Upper lobe of right lung (tissue), 1 donor: ENCODE data around the gene P2RX5. TPM values are rescaled to one million over a fixed set of nuclear protein-coding genes. Genes with fewer than 3 reads are reported as not detected.
A peak's percentile ranks its signal among the peaks of the same experiment; 100 is the strongest.

Source experiments
- ATAC-seq: fragments of 200-7000 bp; cut with Tn5 transposase; one replicate; pipeline ENCODE4 v1.9.1; 2020; ENCODE audit warnings: mild to moderate bottlenecking, moderate library complexity
- DNase-seq: peaks from one replicate; pipeline ENCODE4 v3.0.0-alpha.2; 2020
- H3K27ac ChIP-seq: fragments of 200-600 bp; one replicate; pipeline ENCODE4 v1.8.0; 2022
- H3K27me3 ChIP-seq: fragments of 200-600 bp; one replicate; pipeline ENCODE4 v1.8.0; 2022; ENCODE audit warnings: mild to moderate bottlenecking
- H3K36me3 ChIP-seq: fragments of 200-600 bp; one replicate; pipeline ENCODE4 v1.8.0; 2022
- H3K4me1 ChIP-seq: fragments of 200-600 bp; one replicate; pipeline ENCODE4 v1.8.0; 2022
- H3K4me3 ChIP-seq: fragments of 200-600 bp; one replicate; pipeline ENCODE4 v1.8.0; 2022; ENCODE audit warnings: mild to moderate bottlenecking
- H3K9me3 ChIP-seq: fragments of 200-600 bp; one replicate; pipeline ENCODE4 v1.8.0; 2022
- intact Hi-C: fragments of 100-400 bp; cut with DNase I; formaldehyde crosslinking; loops from one replicate; pipeline ENCODE4 v1.11.0; 2022
- total RNA-seq: library from RNA; stranded (reverse); fragmentation: NEBNext Ultra II Directional; extraction: Animal tissue kit (Norgen Biotek cat#: 25700); gene quantifications from one replicate; pipeline ENCODE4 v1.2.1, GENCODE V29; 2021
- TF ChIP-seq, protein P1 (sequence below): fragments of 200-600 bp; IDR thresholded peaks from one replicate; pipeline ENCODE4 v1.8.0; 2022; ENCODE audit warnings: antibody characterized with exemption
- donor health status: DM: no; HTN: yes; CAD: no; lungs with severe emphysema.

The P2RX5 gene
- total RNA-seq, 1 donor from 2014 or later = 1.6 TPM

DNA sequence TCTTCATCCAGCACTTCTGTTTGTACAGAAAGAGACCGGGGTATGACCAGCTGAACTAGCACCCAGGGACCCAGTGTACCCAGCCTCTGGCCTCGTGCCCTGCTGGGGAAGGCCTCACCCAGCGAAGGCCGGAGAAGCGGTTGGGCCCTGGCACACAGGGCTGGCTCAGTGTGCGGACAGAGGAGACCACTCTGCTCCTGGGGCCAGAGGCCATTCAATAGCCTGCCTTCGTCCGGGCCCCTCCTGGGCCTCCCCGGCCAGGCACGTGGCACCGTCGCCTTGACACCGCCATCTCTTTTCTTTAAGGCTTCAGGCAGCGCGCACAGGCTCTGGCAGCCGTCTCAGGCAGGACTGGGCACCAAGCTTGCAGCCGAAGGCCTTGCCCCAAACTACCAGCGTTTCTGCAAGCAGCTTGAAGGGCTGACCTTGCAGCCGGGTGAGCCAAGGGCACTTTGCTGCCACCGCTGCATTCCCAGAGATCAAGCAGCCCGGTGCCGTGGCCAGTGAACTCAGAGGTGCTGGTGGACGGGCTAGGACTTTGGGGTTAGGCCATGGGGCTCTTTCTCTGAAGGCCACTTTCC lies 35.6 kb downstream of the P2RX5 start:
- TF ChIP-seq, protein P1, sequence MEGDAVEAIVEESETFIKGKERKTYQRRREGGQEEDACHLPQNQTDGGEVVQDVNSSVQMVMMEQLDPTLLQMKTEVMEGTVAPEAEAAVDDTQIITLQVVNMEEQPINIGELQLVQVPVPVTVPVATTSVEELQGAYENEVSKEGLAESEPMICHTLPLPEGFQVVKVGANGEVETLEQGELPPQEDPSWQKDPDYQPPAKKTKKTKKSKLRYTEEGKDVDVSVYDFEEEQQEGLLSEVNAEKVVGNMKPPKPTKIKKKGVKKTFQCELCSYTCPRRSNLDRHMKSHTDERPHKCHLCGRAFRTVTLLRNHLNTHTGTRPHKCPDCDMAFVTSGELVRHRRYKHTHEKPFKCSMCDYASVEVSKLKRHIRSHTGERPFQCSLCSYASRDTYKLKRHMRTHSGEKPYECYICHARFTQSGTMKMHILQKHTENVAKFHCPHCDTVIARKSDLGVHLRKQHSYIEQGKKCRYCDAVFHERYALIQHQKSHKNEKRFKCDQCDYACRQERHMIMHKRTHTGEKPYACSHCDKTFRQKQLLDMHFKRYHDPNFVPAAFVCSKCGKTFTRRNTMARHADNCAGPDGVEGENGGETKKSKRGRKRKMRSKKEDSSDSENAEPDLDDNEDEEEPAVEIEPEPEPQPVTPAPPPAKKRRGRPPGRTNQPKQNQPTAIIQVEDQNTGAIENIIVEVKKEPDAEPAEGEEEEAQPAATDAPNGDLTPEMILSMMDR = no peak
- intact Hi-C loops = no loop called here
- no peak for ATAC-seq
- Histone ChIP-seq H3K27me3 (no peaks in the 10 kb centered on the region), H3K36me3 (peaks cover 22% of the 10 kb centered on the region), H3K4me1 (peaks cover 10% of the 10 kb centered on the region), H3K9me3 (no peaks in the 10 kb centered on the region), H3K27ac (peak overlapping the region; percentile 55), H3K4me3 (no peak overlapping the region)
- no peak for DNase-seq

- no peak for DNase-seq
- Histone ChIP-seq H3K36me3 (peaks cover 18% of the 10 kb centered on the region), H3K4me3 (no peak overlapping the region)
These were observed 36.3 kb downstream of the P2RX5 start for GRCh38 chr17:3659541-3660111.

GRCh38 chr17:3658784-3659449 lies 37.0 kb downstream of the P2RX5 start:
- intact Hi-C loops = no loop called here
- Histone ChIP-seq H3K4me3 (no peak overlapping the region), H3K27me3 (no peaks in the 10 kb centered on the region), H3K27ac (peak overlapping the region; percentile 55), H3K9me3 (no peaks in the 10 kb centered on the region), H3K4me1 (peaks cover 10% of the 10 kb centered on the region), H3K36me3 (peaks cover 11% of the 10 kb centered on the region)
- no peak for ATAC-seq
- DNase-seq = no peak
- TF ChIP-seq, protein P1 = no peak

More at GRCh38 chr17:3659541-3660111, 36.3 kb downstream of the P2RX5 start:
- H3K27me3 ChIP-seq = no peaks in the 10 kb centered on the region
- H3K27ac ChIP-seq = peak overlapping the region; percentile 55
- no peaks in the 10 kb centered on the region for H3K9me3 ChIP-seq
- peaks cover 10% of the 10 kb centered on the region for H3K4me1 ChIP-seq
- TF ChIP-seq, protein P1 = peak; percentile 12
- peak; percentile 31 for ATAC-seq
- intact Hi-C loops = no loop called here

DNA sequence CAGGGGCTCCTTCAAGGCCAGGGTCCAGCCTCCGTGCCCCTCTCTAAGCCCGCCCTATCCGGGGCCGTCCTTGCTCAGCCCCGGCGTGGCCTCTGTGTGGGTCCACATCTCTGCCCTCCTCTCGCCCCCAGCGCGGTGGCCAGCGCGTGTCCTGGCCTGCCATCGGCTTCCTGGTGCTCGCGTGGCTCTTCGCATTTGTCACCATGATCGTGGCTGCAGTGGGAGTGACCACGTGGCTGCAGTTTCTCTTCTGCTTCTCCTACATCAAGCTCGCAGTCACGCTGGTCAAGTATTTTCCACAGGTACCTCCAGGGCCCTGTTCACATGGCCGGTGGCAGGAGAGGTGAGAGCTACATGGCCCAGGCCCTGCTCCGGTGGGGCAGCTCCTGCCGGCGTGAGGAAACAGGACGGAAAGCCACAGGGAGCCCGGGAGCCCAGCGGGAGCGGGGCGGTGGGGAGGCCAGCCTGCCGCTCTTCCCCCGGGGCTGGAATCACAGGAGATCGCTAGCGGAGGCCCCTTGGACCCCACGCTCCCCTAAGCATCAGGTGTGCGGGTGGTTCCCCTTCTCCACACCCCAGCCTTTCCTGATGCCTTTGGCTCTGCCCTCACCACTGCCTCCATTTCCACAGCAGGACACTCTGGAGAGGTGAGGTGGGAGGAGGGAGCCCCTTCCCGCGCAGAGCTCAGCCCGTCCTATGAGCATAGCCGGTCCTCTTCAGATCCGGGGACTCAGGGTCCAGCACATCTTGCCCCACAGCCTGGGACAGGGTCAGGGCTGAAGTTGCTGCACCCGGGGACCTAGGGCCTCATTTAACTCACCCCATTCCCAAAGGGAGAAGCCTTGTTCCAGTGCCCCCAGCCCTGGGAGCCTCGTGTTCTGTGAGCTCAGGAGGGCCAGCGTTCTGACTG lies 37.8 kb downstream of the P2RX5 start:
- no peak overlapping the region for H3K27ac ChIP-seq
- TF ChIP-seq, protein P1 = no peak
- no peaks in the 10 kb centered on the region for H3K27me3 ChIP-seq
- no peak overlapping the region for H3K4me3 ChIP-seq
- DNase-seq = no peak
- no peaks in the 10 kb centered on the region for H3K9me3 ChIP-seq
- H3K36me3 ChIP-seq = peaks cover 3% of the 10 kb centered on the region
- no peak for ATAC-seq
- peaks cover 10% of the 10 kb centered on the region for H3K4me1 ChIP-seq
- intact Hi-C loops = no loop called here

- no peaks in the 10 kb centered on the region for H3K9me3 ChIP-seq
- no peak overlapping the region for H3K27ac ChIP-seq
- intact Hi-C loops = no loop called here
- TF ChIP-seq, protein P1 = no peak
- peaks cover 10% of the 10 kb centered on the region for H3K4me1 ChIP-seq
- H3K4me3 ChIP-seq = no peak overlapping the region
- no peak for ATAC-seq
- no peaks in the 10 kb centered on the region for H3K27me3 ChIP-seq
- no peaks in the 10 kb centered on the region for H3K36me3 ChIP-seq
- DNase-seq = no peak
These were observed 38.4 kb downstream of the P2RX5 start for GRCh38 chr17:3657588-3657869.
